Measurements from ENCODE around the gene C1orf116. TPM values are rescaled to one million over a fixed set of nuclear protein-coding genes. Genes with fewer than 3 reads are reported as not detected.

The C1orf116 gene
- polyA plus RNA-seq, 1 donor from 2014 or later, result 0.14 TPM

DNA sequence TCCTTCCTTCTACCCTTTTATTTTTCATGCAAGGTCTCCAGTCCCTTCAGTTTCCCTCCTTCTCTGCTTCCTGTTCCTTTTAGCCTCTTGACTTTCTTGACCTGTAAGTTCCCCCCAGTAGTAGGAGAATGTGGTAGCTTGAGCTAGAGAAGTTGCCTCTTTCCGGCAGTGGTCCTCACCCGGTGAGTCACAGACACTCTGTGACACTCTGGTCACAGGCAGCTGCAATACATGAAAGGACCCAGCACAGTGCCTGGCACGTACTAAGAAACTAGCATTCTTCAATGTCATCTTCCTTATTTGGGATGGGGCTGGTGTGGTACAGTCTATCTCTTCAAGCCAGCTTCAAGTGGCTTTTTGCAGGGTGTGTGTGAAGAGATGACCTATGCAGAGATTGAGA lies 36.5 kb upstream of the C1orf116 start:
- Mint-ChIP-seq H3K27me3 (no peaks in the 10 kb centered on the region), H3K27ac (peak overlapping the region in 1 of 3 donors; percentile 2), H3K9me3 (no peaks in the 10 kb centered on the region), H3K36me3 (peaks cover 6% of the 10 kb centered on the region), H3K4me3 (peak overlapping the region in 1 of 4 donors; percentile 33), H3K4me1 (peaks cover 12 to 15% (median 13%) of the 10 kb centered on the region in 3 donors)

GRCh38 chr1:207067665-207068064 lies 35.1 kb upstream of the C1orf116 start:
- H3K9me3 Mint-ChIP-seq, result no peaks in the 10 kb centered on the region
- peaks cover 12 to 15% (median 13%) of the 10 kb centered on the region in 3 donors for H3K4me1 Mint-ChIP-seq
- H3K27ac Mint-ChIP-seq, result no peak overlapping the region
- peaks cover 6% of the 10 kb centered on the region for H3K36me3 Mint-ChIP-seq
- H3K4me3 Mint-ChIP-seq, result no peak overlapping the region
- no peaks in the 10 kb centered on the region for H3K27me3 Mint-ChIP-seq

- H3K4me1 Mint-ChIP-seq, result peaks cover 12 to 15% (median 13%) of the 10 kb centered on the region in 3 donors
- no peaks in the 10 kb centered on the region for H3K9me3 Mint-ChIP-seq
- H3K36me3 Mint-ChIP-seq, result peaks cover 6% of the 10 kb centered on the region
- no peak overlapping the region for H3K4me3 Mint-ChIP-seq
- no peaks in the 10 kb centered on the region for H3K27me3 Mint-ChIP-seq
- H3K27ac Mint-ChIP-seq, result no peak overlapping the region
These were observed 34.6 kb upstream of the C1orf116 start for GRCh38 chr1:207067185-207067584.

DNA sequence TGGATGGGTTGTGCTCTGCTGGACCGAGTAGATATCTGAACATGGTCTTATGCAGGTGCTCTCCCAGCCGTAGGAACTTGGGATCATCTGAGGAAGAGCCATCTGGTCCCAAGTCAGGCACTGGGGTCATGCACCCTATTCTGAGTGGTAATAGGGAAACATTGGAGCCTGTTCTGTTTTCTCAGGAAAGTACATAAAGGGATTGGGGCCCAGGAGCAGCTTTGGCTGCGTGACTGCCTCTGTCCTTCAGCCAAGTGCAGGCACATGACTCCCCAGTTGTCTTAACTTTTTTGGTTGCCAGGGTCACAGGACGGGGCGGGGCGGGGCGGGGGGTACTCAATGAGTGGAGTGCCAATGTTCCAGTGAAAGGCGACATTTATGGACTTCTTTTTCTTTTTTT lies 32.0 kb upstream of the C1orf116 start:
- H3K36me3 Mint-ChIP-seq, result peaks cover 7% of the 10 kb centered on the region
- H3K9me3 Mint-ChIP-seq, result no peaks in the 10 kb centered on the region
- peaks cover under 1 to 5% (median 3%) of the 10 kb centered on the region in 3 donors for H3K4me1 Mint-ChIP-seq
- no peak overlapping the region for H3K4me3 Mint-ChIP-seq
- no peaks in the 10 kb centered on the region for H3K27me3 Mint-ChIP-seq
- H3K27ac Mint-ChIP-seq, result no peak overlapping the region

- Mint-ChIP-seq H3K4me1 (no peaks in the 10 kb centered on the region), H3K27ac (no peak overlapping the region), H3K36me3 (peaks cover 7% of the 10 kb centered on the region)
These were observed 30.5 kb upstream of the C1orf116 start for GRCh38 chr1:207063014-207063413.

DNA sequence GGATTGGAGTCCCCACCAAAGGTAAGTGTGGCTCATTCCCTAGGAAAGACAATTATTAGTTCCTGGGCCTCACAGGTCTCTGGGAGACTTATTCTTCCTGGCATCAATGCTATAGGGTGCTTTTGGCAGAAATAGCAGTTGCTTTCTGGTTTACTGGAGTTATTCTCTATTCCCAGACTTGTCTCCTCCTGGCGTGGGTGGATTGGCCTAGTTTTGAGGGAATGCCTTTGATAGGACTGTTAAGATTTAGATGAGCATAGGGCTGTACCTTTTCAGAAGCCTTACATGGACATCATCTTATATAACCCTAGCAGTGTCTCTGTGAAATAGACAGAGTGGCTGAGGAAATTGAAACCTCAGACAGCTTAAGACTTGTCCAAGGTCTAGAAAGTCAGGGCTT lies 29.5 kb upstream of the C1orf116 start:
- no peak overlapping the region for H3K27ac Mint-ChIP-seq
- no peaks in the 10 kb centered on the region for H3K9me3 Mint-ChIP-seq
- peak overlapping the region in 1 of 4 donors; percentile 21 for H3K4me3 Mint-ChIP-seq
- peaks cover 7% of the 10 kb centered on the region for H3K36me3 Mint-ChIP-seq
- H3K27me3 Mint-ChIP-seq, result no peaks in the 10 kb centered on the region
- no peaks in the 10 kb centered on the region for H3K4me1 Mint-ChIP-seq

More at GRCh38 chr1:207063014-207063413, 30.5 kb upstream of the C1orf116 start:
- Mint-ChIP-seq H3K9me3 (no peaks in the 10 kb centered on the region), H3K4me3 (no peak overlapping the region), H3K27me3 (no peaks in the 10 kb centered on the region)

- H3K36me3 Mint-ChIP-seq, result peaks cover 6% of the 10 kb centered on the region
- peaks cover 0 to 7% (median 0%) of the 10 kb centered on the region in 3 donors for H3K4me1 Mint-ChIP-seq
- peak overlapping the region in 1 of 3 donors; percentile 74 for H3K27ac Mint-ChIP-seq
- no peaks in the 10 kb centered on the region for H3K9me3 Mint-ChIP-seq
- H3K4me3 Mint-ChIP-seq, result peak overlapping the region in 1 of 4 donors; percentile 28
- H3K27me3 Mint-ChIP-seq, result no peaks in the 10 kb centered on the region
These were observed 28.0 kb upstream of the C1orf116 start for GRCh38 chr1:207060596-207060995.

DNA sequence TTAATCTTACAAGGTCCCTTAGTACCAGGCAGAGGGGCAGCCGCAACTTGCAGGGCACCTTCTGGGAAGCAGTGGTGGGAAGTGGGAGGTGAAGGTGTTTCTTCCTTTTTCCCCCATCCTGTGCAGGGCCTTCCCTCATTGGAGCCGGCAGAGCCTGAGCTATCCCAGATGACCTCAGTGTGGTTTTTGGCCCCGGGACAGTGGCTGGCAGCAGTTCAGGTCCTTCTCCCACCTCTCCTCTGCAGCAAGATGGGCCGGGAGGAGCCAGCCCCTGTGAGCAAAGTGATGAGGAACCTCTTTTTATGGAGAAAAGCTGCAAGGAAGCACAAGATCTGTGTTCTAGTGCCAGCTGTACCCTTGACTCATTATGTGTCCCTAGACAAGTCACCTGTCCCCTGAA lies 27.3 kb upstream of the C1orf116 start:
- Mint-ChIP-seq H3K4me3 (no peak overlapping the region), H3K36me3 (peaks cover 3% of the 10 kb centered on the region), H3K4me1 (peaks cover 4 to 11% (median 5%) of the 10 kb centered on the region in 3 donors), H3K27me3 (no peaks in the 10 kb centered on the region), H3K9me3 (no peaks in the 10 kb centered on the region), H3K27ac (peak overlapping the region in 1 of 3 donors; percentile 24)

DNA sequence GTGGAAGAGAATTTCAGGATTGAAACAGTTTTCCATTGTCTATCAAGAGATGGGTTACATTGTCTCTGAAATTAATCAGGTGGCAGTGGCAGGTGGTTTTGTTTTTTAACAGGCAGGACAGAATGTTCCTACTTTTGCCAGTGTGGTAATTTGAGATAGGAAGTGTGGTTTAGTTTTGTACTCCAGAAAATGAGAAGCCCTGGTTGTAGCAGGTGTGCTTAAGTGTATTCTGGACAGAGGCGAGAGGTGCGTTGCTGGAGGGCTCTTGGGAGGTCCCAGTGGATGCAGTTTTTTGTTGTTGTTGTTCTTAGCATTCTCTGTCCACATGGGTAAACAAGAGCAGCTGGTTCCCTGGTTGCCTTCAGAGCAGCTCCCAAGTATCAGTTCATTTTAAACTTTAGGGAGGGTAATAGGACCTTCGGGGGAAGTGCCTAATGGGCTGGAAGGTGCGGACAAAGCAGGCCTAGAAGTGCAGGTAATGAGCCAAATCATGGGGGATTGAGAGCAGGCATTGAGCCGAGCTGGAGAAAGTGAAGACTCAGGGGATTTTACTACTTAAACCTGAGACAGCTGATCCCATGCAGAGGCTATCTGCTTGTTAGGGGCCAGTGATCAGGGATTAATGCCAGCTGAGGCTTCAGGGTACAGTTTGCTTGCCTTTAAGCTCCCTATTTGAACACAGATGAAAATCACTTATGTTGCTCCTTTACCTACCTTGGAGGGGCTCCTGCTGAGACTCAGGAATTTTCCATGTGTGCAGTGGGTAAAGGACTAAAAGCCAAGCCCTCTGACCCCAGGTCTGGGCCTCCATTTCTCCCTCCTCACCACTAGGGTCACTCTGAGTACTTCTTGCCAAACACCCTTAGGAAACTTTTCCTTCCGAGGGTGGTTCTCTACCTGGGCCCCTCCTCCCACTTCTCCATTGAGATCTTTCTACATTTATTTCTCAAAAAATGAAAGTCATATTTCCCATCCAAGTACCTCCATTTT lies 26.6 kb upstream of the C1orf116 start:
- H3K27me3 Mint-ChIP-seq, result no peaks in the 10 kb centered on the region
- H3K4me1 Mint-ChIP-seq, result peaks cover 11 to 18% (median 12%) of the 10 kb centered on the region in 3 donors
- no peaks in the 10 kb centered on the region for H3K9me3 Mint-ChIP-seq
- peaks cover 3% of the 10 kb centered on the region for H3K36me3 Mint-ChIP-seq
- H3K4me3 Mint-ChIP-seq, result no peak overlapping the region
- H3K27ac Mint-ChIP-seq, result no peak overlapping the region

- H3K27ac Mint-ChIP-seq, result no peak overlapping the region
- peaks cover 15 to 21% (median 15%) of the 10 kb centered on the region in 3 donors for H3K4me1 Mint-ChIP-seq
- H3K27me3 Mint-ChIP-seq, result no peaks in the 10 kb centered on the region
- H3K4me3 Mint-ChIP-seq, result no peak overlapping the region
- H3K9me3 Mint-ChIP-seq, result no peaks in the 10 kb centered on the region
- H3K36me3 Mint-ChIP-seq, result peaks cover 3% of the 10 kb centered on the region
These were observed 25.7 kb upstream of the C1orf116 start for GRCh38 chr1:207058252-207058651.

- Mint-ChIP-seq H3K9me3 (no peaks in the 10 kb centered on the region), H3K4me1 (peaks cover 22 to 30% (median 24%) of the 10 kb centered on the region in 3 donors), H3K36me3 (peaks cover 3% of the 10 kb centered on the region), H3K27me3 (no peaks in the 10 kb centered on the region), H3K4me3 (peak overlapping the region in 1 of 4 donors; percentile 74), H3K27ac (peak overlapping the region in 2 of 3 donors; percentile 6 to 98)
These were observed 24.1 kb upstream of the C1orf116 start for GRCh38 chr1:207056673-207057072.

DNA sequence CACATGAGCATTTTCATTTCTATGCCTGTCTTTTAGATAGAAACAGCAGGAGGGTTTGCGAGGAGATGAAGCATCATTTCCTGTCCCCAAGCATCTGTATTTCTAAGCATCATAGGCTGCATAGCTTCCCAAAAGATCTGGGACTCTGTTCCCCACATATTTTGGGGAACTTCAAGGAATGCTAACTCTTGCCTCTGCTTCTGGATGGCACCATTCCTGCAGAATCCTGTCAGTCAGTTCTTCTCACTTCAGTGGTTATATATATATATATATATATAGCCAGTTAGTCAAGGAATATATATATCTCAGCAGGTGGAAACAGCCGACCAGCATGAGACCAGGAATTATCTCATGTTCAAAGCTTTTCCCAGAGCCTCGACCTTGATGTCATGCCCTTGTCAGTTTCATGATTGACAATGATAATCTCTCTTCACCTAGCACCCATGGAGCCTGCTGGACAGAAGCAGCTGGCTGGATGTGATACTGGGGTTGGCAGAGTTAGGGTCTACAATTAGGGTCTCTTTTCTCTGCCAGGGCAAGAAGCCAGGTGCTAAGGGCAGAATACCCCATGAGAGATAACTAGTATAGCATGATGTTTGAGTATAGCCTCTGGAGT lies 22.9 kb upstream of the C1orf116 start:
- Mint-ChIP-seq H3K36me3 (peaks cover under 1% of the 10 kb centered on the region), H3K27me3 (no peaks in the 10 kb centered on the region), H3K9me3 (no peaks in the 10 kb centered on the region), H3K4me1 (peaks cover 26 to 37% (median 31%) of the 10 kb centered on the region in 3 donors), H3K27ac (peak overlapping the region; percentile 69 to 98 (median 83)), H3K4me3 (peak overlapping the region in 1 of 4 donors; percentile 99)

DNA sequence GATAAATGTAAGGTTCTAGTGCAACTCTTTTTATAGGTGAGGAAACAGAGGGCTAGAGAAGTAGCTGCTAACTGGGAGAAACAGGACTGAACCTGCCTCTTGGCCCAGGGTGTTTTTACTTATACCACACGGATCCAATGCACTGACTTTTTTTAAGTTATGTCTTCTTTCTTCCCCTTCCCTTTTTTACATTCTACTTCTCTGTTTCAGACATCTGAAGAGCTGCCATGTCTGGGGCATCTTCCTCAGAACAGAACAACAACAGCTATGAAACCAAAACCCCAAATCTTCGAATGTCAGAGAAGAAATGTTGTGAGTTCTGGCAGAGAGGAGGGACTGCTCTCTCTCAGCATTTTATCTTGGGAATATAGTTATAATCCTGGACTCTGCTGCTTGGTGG lies 21.9 kb upstream of the C1orf116 start:
- H3K4me3 Mint-ChIP-seq, result peak overlapping the region; percentile 51 to 99 (median 98)
- H3K9me3 Mint-ChIP-seq, result no peaks in the 10 kb centered on the region
- no peaks in the 10 kb centered on the region for H3K27me3 Mint-ChIP-seq
- peaks cover 3% of the 10 kb centered on the region for H3K36me3 Mint-ChIP-seq
- peak overlapping the region; percentile 69 to 98 (median 83) for H3K27ac Mint-ChIP-seq
- peaks cover 34 to 43% (median 37%) of the 10 kb centered on the region in 3 donors for H3K4me1 Mint-ChIP-seq

DNA sequence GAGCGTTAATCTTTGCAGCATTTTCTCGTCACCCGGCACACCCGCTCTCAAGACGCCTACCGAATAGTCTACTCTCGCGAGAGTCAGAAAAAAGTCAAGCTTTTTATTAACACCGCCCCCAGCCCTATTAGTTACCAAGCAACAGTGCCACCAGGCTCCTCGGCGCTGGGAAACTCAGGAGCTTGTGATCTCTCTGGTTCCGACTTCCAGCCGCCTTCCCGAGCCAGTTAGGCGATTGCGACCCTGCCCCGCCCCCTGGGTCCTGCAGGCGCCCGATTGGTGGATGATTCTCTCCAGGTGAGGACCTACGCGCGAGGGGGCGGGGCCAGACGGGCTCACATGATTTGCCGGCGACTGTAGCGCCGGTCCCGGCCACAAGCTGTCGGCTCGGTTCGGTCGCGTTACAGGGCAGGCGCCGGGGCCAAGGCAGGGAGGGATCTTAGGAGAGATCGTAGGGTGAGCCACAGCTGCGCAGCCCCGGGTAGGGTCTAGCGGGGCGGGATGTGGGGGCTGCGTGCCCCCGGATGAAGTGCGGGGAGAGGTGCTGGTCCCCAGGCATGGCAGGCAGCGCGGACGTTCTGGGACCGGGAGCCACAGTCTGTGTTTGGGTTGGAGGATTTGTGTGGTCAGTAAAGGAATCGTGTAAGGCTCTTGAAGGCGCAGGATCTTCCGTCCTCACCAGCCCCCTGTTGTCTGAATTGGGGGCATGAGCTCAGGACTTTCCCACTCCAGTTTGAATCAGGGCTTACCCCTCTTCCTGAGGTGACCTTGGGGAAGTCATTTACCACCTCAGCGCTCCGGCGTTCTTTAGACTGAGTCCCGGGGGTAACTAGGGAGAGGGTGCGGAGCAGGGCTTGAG lies 20.6 kb upstream of the C1orf116 start, which contains the start of gene PFKFB2:
PFKFB2 (plus strand) TSS at position 365 of the 859 bp plus-strand sequence. CDS start 1,443 bp downstream, outside the sequence.
- H3K4me3 Mint-ChIP-seq, result peak within 1 kb of the TSS; percentile 96 to 99 (median 99)
- no peaks in the 10 kb centered on the region for H3K9me3 Mint-ChIP-seq
- H3K36me3 Mint-ChIP-seq, result peaks cover 3% of the 10 kb centered on the region
- H3K27ac Mint-ChIP-seq, result peak within 1 kb of the TSS; percentile 98 to 99 (median 99)
- peaks cover 38 to 45% (median 43%) of the 10 kb centered on the region in 3 donors for H3K4me1 Mint-ChIP-seq
- H3K27me3 Mint-ChIP-seq, result no peaks in the 10 kb centered on the region
